GM19238 (cell line): ENCODE results near the gene NPTX2.
"Not testable (repeated sequence)": the region's sequence is repeated elsewhere in the genome, so short reads cannot be mapped to it uniquely, and the experiment has no call there.

Experiments
- DNase-seq: peaks from one replicate; pipeline ENCODE4 v3.0.0; 2011; ENCODE audit warnings: low spot score; ENCODE audit not compliant: insufficient read length

The NPTX2 gene, protein sequence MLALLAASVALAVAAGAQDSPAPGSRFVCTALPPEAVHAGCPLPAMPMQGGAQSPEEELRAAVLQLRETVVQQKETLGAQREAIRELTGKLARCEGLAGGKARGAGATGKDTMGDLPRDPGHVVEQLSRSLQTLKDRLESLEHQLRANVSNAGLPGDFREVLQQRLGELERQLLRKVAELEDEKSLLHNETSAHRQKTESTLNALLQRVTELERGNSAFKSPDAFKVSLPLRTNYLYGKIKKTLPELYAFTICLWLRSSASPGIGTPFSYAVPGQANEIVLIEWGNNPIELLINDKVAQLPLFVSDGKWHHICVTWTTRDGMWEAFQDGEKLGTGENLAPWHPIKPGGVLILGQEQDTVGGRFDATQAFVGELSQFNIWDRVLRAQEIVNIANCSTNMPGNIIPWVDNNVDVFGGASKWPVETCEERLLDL

DNA sequence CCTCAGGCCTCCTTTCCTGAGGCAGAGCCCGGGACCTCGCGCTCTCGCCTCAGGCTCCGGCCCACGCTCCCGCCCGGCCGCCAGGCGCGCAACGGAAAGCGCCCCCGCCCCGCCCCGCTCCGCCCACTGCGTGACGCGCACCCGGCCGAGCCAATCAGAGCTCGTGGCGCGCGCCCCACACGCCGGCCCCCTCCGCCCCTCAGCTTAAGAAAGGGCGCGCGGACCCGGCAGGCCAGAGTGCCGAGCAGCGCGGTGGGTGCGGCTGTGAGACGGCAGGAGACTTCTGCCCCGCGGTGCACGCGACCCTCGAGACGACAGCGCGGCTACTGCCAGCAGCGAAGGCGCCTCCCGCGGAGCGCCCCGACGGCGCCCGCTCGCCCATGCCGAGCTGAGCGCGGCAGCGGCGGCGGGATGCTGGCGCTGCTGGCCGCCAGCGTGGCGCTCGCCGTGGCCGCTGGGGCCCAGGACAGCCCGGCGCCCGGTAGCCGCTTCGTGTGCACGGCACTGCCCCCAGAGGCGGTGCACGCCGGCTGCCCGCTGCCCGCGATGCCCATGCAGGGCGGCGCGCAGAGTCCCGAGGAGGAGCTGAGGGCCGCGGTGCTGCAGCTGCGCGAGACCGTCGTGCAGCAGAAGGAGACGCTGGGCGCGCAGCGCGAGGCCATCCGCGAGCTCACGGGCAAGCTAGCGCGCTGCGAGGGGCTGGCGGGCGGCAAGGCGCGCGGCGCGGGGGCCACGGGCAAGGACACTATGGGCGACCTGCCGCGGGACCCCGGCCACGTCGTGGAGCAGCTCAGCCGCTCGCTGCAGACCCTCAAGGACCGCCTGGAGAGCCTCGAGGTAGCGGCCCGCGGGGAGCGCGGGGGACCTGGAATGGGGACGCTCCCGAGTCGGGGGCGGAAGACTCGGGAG, at the start of gene NPTX2:
NPTX2 (plus strand) TSS at position 235 of the 909 bp plus-strand sequence; CDS start at position 412, 177 bp downstream.
- no peak for DNase-seq

DNA sequence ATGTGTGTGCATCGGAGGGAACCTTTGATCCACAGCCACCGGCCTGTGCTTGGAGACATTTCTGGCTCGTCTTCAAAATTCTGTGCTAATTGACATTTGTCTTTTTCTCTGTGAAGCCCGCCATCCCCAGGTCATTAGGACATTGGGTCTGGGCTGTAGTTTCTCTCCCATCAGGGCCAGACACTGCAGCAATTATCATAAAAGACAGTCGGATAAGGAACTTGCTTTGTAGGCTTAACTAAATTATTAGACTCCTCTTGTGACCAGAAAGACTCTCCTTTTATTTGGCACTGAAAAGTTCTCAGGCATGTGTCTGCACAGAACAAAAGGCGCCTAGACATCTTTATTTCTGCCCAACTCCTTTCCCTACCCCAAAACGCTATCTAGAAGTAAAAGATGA, 49.1 kb upstream of the NPTX2 start:
- no peak for DNase-seq

DNA sequence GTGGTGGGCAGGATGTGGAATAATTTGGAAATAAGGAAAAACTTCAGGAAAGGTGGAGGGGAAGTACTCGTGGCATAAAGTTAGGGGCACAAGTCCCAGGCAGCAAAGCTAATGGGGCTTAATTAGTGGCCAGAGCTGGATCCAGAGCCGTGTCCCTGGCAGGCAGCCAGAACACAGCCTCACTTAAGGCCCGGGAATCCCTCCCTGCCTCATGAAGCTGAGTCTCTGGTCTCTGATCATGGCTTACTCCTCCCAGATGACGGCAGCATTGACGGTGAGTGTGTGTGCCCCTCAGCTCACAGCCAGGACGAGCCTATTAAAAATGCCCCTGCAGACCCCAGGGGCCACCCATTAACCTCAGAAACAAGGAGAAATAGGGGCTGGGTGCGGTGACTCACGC, 48.2 kb upstream of the NPTX2 start:
- no peak for DNase-seq

DNA sequence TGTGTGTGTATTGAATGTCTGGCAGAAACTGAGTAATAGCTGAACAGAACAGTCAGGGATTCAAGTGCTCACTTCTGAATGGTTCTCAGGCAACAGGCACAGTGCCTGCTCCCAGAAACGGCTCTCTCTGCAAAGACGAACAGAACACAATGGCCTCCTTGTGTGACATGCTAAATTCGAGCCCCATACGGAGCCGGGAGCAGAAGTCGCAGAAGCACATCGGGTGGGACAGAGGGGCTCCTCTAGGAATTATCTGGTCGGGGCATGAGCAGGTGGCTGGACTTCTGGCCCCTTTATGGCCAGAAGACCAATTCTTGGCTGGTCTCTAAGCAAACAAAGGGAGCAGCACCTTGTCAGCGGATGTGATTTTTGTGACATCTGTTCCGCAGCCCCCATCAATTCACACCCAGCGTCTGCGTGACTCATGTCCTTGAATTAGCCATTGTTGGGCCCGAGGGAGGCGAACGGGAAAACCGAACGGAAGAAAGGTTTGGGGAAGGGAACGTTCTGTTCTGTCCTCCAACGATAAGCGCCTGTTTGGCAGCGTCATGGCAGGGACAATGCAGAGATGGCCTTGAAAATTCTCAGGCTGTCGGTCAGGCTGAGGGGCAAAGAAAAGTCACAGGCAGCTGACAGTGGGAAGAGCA, 47.3 kb upstream of the NPTX2 start:
- no peak for DNase-seq

DNA sequence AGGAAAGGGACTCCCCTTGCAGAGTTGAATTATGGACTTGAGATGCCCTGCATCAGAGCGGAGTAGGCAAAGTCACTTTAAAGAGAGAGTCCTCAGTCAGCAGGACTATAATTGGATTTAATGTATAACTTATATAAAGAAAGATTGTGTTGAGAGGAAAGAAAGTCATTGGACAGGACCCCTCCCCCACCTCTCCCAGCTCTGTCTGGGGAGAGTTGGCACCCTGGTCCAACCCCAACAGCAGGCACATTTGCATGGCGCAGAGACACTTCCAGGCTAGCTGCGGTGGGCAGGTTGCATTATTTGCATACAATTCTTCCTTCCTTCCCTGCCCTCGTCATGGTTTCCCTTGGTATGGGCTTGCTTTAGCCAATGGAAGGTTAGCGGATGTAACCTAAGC, 46.1 kb upstream of the NPTX2 start:
- no peak for DNase-seq

DNA sequence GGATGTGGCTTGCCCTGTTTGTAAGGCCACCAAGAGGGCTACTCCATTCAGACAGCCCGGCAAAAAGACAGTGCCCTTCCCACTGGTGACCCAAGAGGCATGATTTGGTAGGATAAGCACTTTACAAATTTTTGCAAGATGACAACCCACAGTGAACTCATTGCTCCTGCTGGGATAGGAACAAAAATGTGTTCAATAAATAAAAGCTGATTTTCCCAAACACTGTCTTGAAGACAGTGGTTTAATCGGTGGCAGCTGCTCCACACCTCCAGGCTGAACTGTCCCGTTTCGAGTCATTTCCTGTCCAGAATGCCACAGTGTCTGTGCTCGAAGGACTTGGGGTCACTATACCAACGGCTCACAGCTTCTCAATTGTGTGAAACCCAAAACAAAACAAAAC, 45.1 kb upstream of the NPTX2 start:
- no peak for DNase-seq

DNA sequence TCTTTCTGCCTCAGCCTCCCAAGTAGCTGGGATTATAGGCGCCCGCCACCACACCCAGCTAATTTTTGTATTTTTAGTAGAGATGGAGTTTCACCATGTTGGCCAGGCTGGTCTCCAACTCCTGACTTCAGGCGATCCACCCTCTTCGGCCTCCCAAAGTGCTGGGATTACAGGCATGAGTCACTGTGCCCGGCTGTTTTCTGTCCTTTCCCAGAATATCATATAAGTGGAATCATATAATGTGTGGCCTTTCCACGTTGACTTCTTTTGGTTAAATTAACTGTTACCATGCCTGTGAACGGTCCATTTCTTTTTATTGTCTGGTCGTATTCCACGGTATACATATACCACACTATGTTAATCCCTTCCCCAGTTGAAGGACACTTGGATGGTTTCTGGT, 44.4 kb upstream of the NPTX2 start:
- not testable (repeated sequence) for DNase-seq

DNA sequence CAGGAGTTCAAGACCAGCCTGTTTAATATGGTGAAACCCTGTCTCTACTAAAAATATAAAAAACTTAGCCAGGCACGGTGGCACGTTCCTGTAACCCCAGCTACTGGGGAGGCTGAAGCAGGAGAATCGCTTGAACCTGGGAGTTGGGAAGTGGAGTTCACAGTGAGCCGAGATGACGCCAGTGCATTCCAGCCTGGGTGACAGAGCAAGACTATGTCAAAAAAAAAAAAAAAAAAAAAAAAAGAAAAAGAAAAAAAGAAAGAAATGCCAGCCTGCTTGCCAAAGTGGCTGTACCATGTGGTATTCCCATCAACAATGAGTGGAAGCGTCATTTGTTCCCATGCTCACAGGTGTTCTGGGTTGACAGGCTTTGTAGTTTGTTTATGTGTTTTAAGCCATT, 43.3 kb upstream of the NPTX2 start:
- DNase-seq = no peak

DNA sequence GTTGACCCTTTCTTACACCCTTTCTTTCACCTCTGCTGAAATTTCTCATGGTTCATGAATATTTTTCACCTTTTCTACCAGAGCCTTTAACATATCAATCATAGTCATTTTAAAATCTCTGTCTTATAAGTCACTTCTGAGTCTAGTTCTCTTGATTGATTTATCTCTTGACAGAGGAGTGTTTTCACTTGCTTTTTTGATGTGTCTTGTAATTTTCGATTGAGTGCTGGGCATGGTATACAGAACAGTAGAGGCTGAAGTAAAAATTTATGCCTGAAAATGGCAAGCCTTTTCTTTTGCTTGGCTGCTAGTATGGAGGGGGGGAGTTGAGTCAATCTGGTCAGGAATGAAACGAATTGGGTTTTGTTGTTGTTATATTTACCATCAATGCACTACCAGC, 41.2 kb upstream of the NPTX2 start:
- no peak for DNase-seq

DNA sequence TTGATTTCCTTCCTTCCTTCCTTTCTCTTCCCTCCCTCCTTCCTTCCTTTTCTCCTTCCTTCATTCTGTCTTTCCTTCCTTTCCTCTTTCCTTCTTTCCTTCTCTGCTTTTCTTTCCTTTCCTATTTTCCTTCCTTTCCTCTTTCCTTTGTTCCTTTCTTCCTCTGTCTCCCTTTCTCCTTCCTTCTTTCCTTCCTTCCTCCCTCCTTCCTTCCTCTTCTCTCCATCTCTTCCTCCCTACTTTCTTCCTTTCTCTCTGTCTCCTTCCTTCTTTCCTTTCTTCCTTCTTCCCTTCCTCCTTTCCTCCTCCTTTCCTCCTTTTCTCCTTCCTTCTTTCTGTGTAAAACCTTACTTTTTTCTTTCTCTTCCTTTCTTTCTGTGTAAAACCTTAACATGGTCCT, 32.3 kb upstream of the NPTX2 start:
- no peak for DNase-seq

DNA sequence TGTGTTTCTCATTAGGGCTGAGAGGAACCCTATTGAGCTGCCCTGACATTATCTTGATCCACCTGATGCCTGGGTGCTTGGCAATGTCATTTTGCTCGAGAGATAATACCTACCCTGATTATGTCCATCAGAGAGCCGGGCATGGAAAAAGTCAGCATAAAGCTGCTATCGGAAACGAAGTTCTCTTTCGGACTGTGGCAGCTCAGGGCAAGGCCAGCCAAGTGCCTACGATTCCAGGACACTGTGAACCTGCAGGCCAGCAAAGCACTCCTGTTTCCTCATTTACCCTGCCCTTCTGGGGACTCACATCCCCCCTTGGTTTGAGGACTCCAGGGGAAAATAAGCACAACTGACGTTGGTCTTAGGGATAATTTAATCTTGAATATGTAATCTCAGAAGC, 25.2 kb upstream of the NPTX2 start:
- DNase-seq = no peak

DNA sequence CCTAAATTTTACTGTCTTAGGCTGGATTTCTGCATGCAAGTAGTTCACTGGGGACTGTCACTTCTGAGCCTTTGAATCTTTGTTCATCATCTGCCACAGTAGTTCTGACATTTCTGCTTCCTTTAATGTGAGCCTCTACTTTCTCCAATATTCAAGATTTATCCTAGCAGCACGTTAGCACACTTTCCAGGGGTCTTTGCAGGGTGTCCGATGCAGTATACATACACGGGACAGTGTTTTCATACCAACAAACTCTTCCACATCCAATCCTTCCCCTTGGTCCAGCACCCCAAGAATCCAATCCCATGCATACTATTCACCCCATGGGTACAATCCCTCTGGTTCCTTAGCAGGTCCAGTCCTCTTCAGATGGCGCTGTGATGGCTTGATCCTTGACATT, 22.7 kb upstream of the NPTX2 start:
- no peak for DNase-seq

DNA sequence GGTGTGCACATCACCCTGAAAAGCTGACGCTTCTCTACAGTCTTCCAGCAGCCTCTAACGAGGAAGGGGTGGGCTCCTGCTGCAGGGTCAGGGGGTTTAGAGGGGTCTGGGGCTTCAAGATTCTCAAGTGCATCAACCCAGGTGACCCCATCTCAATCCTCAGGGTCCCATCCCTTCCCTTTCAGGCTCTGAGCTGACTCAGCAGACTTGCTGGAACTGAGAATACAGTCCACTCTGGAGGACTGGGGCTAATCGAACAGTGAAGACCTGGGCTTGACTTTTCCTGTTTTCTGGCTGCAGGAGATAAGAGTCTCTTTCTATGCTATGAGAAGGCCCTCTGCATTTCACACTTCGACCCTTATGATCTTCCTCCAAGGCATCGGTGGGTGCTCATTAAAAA, 22.3 kb upstream of the NPTX2 start:
- no peak for DNase-seq

DNA sequence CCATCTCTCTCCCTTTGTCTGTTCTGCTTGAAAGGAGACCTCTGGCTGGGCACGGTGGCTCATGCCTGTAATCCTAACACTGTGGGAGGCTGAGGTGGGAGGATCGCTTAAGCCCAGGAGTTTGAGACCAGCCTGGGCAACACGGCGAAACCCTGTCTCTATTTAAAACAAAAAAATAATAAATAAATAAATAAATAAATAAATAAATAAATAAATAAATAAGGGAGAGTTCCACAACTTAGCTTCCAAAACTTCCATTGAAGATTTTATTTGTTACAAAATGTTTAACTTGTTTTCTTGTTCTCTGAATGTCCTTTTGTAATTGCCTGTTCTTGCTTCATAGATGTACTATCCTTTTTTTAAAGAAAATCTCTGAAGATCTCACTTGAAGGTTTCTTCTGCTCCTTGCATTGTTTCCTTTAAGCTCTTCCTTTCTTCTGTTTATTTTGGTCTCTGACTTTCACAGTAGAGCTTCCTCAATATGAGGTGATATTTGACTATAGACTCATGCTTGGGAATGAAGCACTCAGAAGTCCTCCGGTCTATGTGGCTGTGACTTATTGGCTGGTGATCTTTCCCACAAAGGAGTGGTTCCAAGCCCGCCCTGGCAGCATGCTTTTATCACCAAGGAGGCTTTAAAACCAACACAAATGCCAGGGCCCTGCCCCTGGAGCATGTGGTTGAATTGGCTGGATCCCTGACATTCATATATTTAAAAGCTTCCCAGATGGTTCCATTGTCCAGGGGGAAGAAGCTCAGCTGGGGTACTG, 18.1 kb upstream of the NPTX2 start:
- no peak for DNase-seq

DNA sequence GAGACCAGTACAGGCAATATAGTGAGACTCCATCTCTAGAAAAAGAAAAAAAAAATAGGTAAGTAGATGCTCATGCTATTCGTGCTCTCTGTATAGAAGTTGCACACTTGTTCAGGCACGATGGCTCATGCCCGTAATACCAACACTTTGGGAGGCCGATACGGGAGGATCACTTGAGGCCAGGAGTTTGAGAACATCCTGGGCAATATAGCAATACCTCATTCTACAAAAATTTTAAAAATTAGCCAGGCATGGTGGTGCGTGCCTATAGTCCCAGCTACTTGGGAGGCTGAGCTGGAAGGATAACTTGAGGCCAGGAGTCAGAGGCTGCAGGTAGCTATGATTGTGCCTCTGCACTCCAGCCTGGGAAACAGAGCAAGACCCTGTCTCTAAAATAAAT, 17.2 kb upstream of the NPTX2 start:
- no peak for DNase-seq

DNA sequence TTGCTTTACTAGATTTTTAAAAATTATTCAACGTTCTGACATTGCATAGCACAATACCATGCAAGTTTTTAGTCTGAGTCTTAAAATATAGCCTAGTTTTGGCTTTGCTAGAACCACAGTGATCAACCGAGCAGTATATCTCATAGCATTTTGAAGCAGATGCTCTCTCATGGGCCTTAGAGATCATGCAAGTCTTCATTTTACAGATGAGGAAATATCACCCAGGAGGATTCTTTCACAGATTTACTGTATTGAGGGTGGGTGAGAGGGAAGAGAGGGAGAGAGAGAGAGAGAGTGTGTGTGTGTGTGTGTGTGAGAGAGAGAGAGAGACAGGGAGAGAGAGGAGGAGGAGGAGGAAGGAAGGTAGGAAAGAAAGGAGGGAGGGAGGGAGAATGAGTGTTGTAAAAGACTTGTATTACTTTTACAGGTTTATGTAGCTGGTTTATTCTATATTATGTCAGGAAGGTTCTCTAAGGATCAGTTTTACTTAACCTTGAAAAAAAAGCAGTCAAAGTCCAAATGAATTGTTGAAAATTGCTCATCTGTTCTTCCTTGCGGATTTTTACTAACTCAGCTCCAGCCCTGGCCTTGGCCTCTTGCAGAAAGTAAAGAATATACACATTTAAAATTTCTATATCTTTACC, 14.2 kb upstream of the NPTX2 start:
- DNase-seq = no peak

DNA sequence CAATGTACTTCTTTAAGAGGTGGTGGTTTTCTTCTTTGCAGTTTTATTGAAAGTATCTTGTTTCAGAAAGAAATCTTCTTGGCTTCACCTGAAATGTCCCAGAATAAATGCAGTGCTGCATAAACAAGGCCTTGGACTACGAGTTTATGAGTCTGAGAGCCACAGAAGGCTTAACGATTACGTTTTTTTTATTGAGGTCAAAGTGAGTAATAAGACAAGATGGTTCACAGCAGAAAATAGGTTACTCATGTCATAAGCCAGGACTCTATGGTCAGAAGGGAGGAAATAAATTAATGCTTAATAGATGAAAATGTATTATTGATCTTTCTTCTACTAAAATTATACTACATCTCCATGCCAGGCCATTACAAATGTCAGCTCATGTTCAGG, 13.7 kb upstream of the NPTX2 start:
- no peak for DNase-seq

DNA sequence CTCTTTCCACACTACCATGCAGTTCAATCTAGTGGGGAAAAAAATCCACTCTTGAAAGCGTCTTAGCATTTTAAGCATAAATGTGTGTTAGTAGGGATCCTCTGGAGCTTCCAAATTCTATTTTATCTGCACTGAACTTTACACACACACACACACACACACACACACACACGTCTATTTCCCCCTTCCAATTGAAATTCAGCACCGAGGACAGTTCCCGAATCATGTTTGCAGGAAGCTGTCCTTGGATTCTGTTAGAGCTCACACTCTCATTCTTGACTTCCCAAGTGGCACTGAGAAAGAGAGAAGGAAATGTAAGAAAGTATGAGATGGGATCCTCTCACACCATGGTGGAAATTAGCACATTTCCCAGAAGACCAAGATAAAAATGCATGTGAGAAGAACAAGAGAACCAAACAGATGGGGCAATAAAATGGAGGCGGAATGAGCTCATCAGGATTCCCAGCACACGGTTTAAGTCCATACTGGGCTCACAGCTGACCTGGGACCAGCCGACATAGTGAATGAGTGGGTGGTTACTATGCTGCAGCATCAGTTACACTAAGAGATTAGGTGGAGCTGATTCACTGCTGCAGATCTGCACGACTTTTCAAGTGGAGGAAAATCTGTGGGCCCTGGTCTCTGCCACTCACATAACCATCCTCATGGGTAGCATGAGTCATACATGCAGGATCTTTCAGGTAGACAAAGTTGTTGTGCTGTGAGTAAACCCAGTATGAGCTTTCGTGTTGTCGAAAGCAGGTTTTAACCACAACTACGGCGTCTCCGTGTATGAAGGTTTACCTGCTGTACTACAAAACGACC, 3.3 kb upstream of the NPTX2 start:
- DNase-seq = no peak

DNA sequence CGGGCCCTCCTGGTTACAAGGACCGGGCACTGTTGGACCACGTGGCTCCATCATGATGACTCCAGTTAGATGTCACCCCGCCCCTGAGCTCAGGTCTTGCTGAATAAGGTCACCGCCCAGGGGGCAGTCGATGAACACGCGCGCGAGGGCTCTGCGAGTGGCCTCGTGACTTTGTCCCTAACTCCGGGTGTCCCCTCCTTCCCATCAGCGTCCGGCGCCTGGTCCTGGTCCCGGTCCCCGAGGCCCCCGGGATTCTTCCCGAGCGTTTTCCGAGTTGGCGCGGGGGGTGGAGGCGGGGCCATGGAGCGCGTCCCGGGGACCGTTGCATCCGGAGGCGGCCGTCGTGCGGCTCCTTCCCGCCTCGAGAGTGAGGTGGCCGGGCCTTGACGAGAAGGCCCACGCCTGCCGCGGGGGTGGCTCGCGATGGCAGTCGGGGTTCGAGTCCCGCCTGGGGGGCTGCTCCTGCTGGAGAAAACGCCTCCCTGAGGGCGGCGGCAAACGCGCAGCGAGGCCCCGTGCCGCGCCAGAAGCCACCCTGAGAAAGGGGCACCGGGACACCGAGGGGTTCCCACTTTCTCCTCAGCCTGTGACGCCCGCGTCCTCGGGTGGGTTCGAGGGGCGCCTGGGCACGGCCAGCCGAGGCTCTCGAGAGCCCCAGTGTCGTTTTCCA, 569 bp upstream of the NPTX2 start:
- DNase-seq = no peak
